Immature natural killer cell (primary cell): ENCODE results near the gene FBXO47. TPM values are rescaled to one million over a fixed set of nuclear protein-coding genes. Genes with fewer than 3 reads are reported as not detected.
A peak's percentile ranks its signal among the peaks of the same experiment; 100 is the strongest.
"Not testable (repeated sequence)": the region's sequence is repeated elsewhere in the genome, so short reads cannot be mapped to it uniquely, and the experiment has no call there.

Experiments used
- DNase-seq, 3 donors: peaks; one replicate each; pipeline ENCODE4 v3.0.0; 2022; ENCODE audit warnings: mixed read lengths in 1 of 3
- H3K27ac Mint-ChIP-seq, 6 donors: one replicate each; pipeline ENCODE4 v1.8.0; 2020; ENCODE audit warnings: mixed read lengths in 6 of 6, mild to moderate bottlenecking in 5 of 6, inconsistent platforms in 4 of 6, moderate library complexity in 3 of 6
- H3K27me3 Mint-ChIP-seq, 3 donors: one replicate each; pipeline ENCODE4 v1.8.0; 2020 to 2021; ENCODE audit warnings: low read depth in 3 of 3, mild to moderate bottlenecking in 3 of 3, mixed read lengths in 3 of 3, moderate library complexity in 3 of 3, inconsistent platforms in 1 of 3
- H3K36me3 Mint-ChIP-seq, 3 donors: one replicate each; pipeline ENCODE4 v1.8.0; 2020; ENCODE audit warnings: mixed read lengths in 3 of 3, inconsistent platforms in 2 of 3, mild to moderate bottlenecking in 2 of 3
- H3K4me1 Mint-ChIP-seq, 2 donors: one replicate each; pipeline ENCODE4 v1.8.0; 2020; ENCODE audit warnings: inconsistent platforms in 2 of 2, mild to moderate bottlenecking in 2 of 2, mixed read lengths in 2 of 2, moderate library complexity in 1 of 2
- H3K4me3 Mint-ChIP-seq, 5 donors: one replicate each; pipeline ENCODE4 v1.8.0; 2020; ENCODE audit warnings: mild to moderate bottlenecking in 5 of 5, mixed read lengths in 5 of 5, inconsistent platforms in 3 of 5, moderate library complexity in 3 of 5
- H3K9me3 Mint-ChIP-seq, 6 donors: one replicate each; pipeline ENCODE4 v1.8.0; 2020; ENCODE audit warnings: mild to moderate bottlenecking in 6 of 6, mixed read lengths in 6 of 6, inconsistent platforms in 4 of 6, moderate library complexity in 3 of 6
- polyA plus RNA-seq, 3 donors: library from polyadenylated mRNA; unstranded; fragments of 300-500 nt; fragmentation: Illumina TruSeq; gene quantifications; one replicate each; pipeline ENCODE4 v1.2.3, GENCODE V29; 2021

The FBXO47 gene
- polyA plus RNA-seq, 3 donors from 2014 or later = not detected

- no peak overlapping the region for H3K27ac Mint-ChIP-seq
- H3K27me3 Mint-ChIP-seq = peaks cover 7 to 19% (median 8%) of the 10 kb centered on the region in 3 donors
- H3K4me3 Mint-ChIP-seq = no peak overlapping the region
- H3K36me3 Mint-ChIP-seq = peaks cover 3 to 7% (median 4%) of the 10 kb centered on the region in 3 donors
- peaks cover 11 to 19% of the 10 kb centered on the region in 2 donors for H3K4me1 Mint-ChIP-seq
- DNase-seq = no peak
- H3K9me3 Mint-ChIP-seq = peaks cover 6 to 22% (median 14%) of the 10 kb centered on the region in 6 donors
Measured at GRCh38 chr17:39000021-39000601, 32.9 kb upstream of the FBXO47 start.

DNA sequence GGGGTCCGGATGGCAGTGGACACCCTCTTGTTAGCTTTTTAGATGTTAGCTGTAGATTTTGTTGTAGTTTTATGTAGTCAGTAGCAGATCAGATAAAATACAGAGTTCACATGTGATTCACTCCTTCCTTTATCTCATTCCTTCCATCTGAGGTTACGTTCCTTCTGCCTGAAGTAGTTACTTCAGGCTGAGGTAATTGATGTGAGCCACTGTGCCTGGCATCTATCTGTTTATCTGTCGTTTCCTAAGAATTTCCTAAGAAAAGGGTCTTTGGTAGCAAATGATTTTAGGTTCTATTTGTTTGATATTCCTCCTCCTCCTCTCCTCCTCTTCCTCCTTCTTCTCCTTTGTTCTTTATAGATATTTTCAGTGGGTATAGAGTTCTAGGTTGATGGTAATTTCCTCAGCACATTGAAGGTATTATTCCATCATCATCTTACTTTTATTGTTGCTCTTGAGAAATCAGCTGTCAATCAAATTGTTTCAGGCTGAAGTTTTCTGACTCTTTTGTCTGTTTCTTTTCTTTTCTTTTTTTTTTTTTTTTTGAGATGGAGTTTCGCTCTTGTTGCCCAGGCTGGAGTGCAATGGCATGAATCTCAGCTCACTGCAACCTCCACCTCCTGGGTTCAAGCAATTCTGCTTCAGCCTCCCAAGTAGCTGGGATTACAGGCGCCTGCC is 29.6 kb upstream of the FBXO47 start:
- peaks cover 6 to 22% (median 15%) of the 10 kb centered on the region in 6 donors for H3K9me3 Mint-ChIP-seq
- peaks cover 3% of the 10 kb centered on the region in 3 donors for H3K27me3 Mint-ChIP-seq
- H3K36me3 Mint-ChIP-seq = peaks cover 3 to 4% (median 4%) of the 10 kb centered on the region in 3 donors
- H3K4me1 Mint-ChIP-seq = no peaks in the 10 kb centered on the region
- H3K4me3 Mint-ChIP-seq = no peak overlapping the region
- DNase-seq = no peak
- H3K27ac Mint-ChIP-seq = no peak overlapping the region

DNA sequence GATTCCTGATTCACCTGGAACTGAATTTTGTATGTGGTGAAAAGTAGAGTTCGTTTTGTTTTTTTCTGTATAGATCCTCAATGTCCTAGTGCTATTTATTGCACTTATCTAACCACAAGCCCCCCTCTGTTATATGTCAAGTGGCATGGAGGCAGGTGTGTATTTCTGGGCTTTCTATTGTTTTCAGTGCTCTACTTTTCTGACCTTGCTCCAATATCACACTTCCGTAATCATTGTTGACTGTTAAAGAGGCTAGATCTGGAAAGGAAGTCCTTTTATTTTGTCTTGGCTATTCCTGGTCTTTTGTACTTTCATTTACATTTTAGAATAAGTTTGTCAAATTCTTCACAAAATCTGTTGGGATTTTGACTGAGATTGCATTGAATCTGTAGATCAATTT is 26.8 kb upstream of the FBXO47 start:
- H3K27ac Mint-ChIP-seq = no peak overlapping the region

GRCh38 chr17:38984666-38985065 is 17.5 kb upstream of the FBXO47 start:
- Mint-ChIP-seq H3K4me3 (no peak overlapping the region), H3K27ac (no peak overlapping the region), H3K9me3 (no peaks in the 10 kb centered on the region), H3K36me3 (no peaks in the 10 kb centered on the region), H3K27me3 (peaks cover 0 to 3% (median 2%) of the 10 kb centered on the region in 3 donors), H3K4me1 (no peaks in the 10 kb centered on the region)
- DNase-seq = no peak

More for the DNA sequence above, 26.8 kb upstream of the FBXO47 start:
- Mint-ChIP-seq H3K4me3 (no peak overlapping the region), H3K27me3 (peaks cover 0 to 3% (median 2%) of the 10 kb centered on the region in 3 donors), H3K36me3 (peaks cover 3 to 4% (median 4%) of the 10 kb centered on the region in 3 donors), H3K4me1 (no peaks in the 10 kb centered on the region), H3K9me3 (peaks cover 6 to 22% (median 15%) of the 10 kb centered on the region in 6 donors)
- DNase-seq = no peak

GRCh38 chr17:38982858-38983746 is 15.9 kb upstream of the FBXO47 start:
- Mint-ChIP-seq H3K9me3 (no peaks in the 10 kb centered on the region), H3K4me3 (no peak overlapping the region), H3K36me3 (no peaks in the 10 kb centered on the region), H3K27me3 (peaks cover 0 to 3% (median 2%) of the 10 kb centered on the region in 3 donors), H3K4me1 (no peaks in the 10 kb centered on the region), H3K27ac (no peak overlapping the region)
- DNase-seq = peak; percentile 52 to 63 (median 63)

DNA sequence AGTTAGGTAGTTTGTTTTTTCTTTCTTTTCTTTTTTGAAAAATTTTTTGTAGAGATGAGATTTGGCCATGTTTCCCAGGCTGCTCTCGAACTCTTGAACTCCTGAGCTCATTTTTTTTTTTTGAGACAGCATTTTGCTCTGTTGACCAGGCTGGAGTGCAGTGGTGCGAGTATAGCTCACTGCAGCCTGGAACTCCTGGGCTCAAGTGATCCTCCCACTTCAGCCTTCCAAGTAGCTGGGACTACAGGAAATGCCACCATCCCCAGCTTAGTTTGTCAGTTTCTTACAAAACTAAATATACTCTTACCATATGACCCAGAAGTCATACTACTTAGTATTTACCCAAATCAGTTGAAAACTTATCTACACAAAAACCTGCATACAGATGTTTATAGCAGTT is 14.4 kb upstream of the FBXO47 start:
- Mint-ChIP-seq H3K27ac (no peak overlapping the region), H3K27me3 (peaks cover 0 to 3% (median 0%) of the 10 kb centered on the region in 3 donors), H3K9me3 (no peaks in the 10 kb centered on the region), H3K4me1 (peaks cover 0 to 5% of the 10 kb centered on the region in 2 donors), H3K36me3 (no peaks in the 10 kb centered on the region), H3K4me3 (no peak overlapping the region)
- no peak for DNase-seq

- no peak for DNase-seq
- no peak overlapping the region for H3K27ac Mint-ChIP-seq
- peaks cover 8 to 11% of the 10 kb centered on the region in 2 donors for H3K4me1 Mint-ChIP-seq
- H3K4me3 Mint-ChIP-seq = no peak overlapping the region
- H3K9me3 Mint-ChIP-seq = no peaks in the 10 kb centered on the region
- H3K27me3 Mint-ChIP-seq = peaks cover 0 to 3% (median 3%) of the 10 kb centered on the region in 3 donors
- no peaks in the 10 kb centered on the region for H3K36me3 Mint-ChIP-seq
Measured at GRCh38 chr17:38980490-38981217, 13.5 kb upstream of the FBXO47 start.

DNA sequence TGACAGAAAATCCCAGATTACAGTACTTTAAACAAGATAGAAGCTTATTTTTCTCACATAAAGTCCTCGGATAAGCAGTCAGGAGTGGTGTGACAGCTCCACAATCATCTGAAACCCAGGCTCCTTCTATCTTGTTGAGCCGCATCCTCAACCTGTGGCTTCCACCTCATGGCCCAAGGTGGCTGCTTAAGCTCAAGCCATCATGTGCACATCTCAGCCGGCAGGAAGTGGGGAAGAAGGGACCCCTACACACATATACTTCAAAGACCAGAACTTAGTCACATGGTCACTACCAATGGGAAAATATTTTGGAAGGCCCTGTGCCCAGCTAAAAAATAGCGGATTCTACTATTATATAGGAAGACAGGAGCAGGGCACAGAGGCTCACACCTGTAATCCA is 11.0 kb upstream of the FBXO47 start:
- H3K36me3 Mint-ChIP-seq = no peaks in the 10 kb centered on the region
- H3K9me3 Mint-ChIP-seq = no peaks in the 10 kb centered on the region
- no peak overlapping the region for H3K4me3 Mint-ChIP-seq
- peaks cover 9 to 12% of the 10 kb centered on the region in 2 donors for H3K4me1 Mint-ChIP-seq
- peaks cover 0 to 3% (median 0%) of the 10 kb centered on the region in 3 donors for H3K27me3 Mint-ChIP-seq
- no peak for DNase-seq
- H3K27ac Mint-ChIP-seq = no peak overlapping the region

DNA sequence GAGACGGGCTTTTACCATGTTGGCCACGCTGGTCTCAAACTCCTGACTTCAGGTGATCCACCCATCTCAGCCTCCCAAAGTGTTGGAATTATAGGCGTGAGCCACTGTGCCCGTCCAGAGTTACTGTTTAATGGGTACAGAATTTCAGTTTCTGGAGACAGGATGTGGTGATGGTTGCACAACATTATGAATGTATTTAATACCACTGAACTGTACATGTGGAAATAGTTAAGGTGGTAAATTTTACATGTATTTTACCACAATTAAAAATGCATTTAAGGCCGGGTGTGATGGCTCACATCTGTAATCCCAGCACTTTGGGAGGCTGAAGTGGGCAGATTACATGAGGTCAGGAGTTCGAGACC is 9.0 kb upstream of the FBXO47 start:
- H3K27ac Mint-ChIP-seq = peak overlapping the region in 5 of 6 donors; percentile 44 to 82 (median 74)
- peaks cover 9 to 12% of the 10 kb centered on the region in 2 donors for H3K4me1 Mint-ChIP-seq
- not testable (repeated sequence) for H3K9me3 Mint-ChIP-seq, H3K27me3 Mint-ChIP-seq, H3K36me3 Mint-ChIP-seq
- peak; percentile 50 to 51 (median 50) for DNase-seq
- H3K4me3 Mint-ChIP-seq = peak overlapping the region; percentile 15 to 70 (median 50)

- Mint-ChIP-seq H3K4me1 (peaks cover 14 to 16% of the 10 kb centered on the region in 2 donors), H3K9me3 (no peaks in the 10 kb centered on the region), H3K36me3 (no peaks in the 10 kb centered on the region), H3K27me3 (no peaks in the 10 kb centered on the region), H3K4me3 (no peak overlapping the region), H3K27ac (no peak overlapping the region)
- DNase-seq = no peak
Measured at GRCh38 chr17:38970804-38971203, 3.6 kb upstream of the FBXO47 start.

- peaks cover 12 to 13% of the 10 kb centered on the region in 2 donors for H3K4me1 Mint-ChIP-seq
- no peak overlapping the region for H3K27ac Mint-ChIP-seq
- no peak overlapping the region for H3K4me3 Mint-ChIP-seq
- H3K9me3 Mint-ChIP-seq = no peaks in the 10 kb centered on the region
- no peaks in the 10 kb centered on the region for H3K27me3 Mint-ChIP-seq
- no peaks in the 10 kb centered on the region for H3K36me3 Mint-ChIP-seq
- no peak for DNase-seq
Measured at GRCh38 chr17:38970128-38970527, 2.9 kb upstream of the FBXO47 start.

- H3K27me3 Mint-ChIP-seq = no peaks in the 10 kb centered on the region
- no peak overlapping the region for H3K27ac Mint-ChIP-seq
- no peak for DNase-seq
- no peaks in the 10 kb centered on the region for H3K36me3 Mint-ChIP-seq
- peaks cover 12 to 13% of the 10 kb centered on the region in 2 donors for H3K4me1 Mint-ChIP-seq
- H3K9me3 Mint-ChIP-seq = no peaks in the 10 kb centered on the region
- no peak overlapping the region for H3K4me3 Mint-ChIP-seq
Measured at GRCh38 chr17:38969281-38969680, 2.1 kb upstream of the FBXO47 start.

DNA sequence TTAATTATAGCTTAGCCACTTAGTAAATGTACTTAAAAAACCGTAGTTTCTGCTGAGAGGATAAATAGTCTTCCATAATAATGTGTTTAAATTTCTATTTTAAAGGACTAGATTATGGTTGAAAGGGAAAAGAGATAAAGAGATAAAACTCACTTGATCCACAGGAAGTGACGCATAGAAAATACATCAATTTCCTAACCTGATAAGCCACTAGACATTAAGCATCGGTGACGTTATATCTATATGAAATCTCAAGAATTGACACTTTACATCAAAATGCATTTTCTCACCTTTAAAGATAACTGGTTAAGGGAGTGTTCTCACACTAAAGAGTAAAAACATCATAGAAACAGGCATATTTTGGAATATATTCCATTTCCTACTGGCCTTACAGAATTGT is 5.8 kb downstream of the FBXO47 start:
- Mint-ChIP-seq H3K4me1 (peaks cover 4 to 10% of the 10 kb centered on the region in 2 donors), H3K4me3 (no peak overlapping the region), H3K36me3 (no peaks in the 10 kb centered on the region), H3K27me3 (peaks cover 0 to 1% (median 0%) of the 10 kb centered on the region in 3 donors), H3K9me3 (no peaks in the 10 kb centered on the region), H3K27ac (no peak overlapping the region)
- no peak for DNase-seq
